GM15510 (cell line): ENCODE results near the gene RPS28.

ENCODE experiments used
- POLR2A ChIP-seq: IDR thresholded peaks from 3 replicates; pipeline ENCODE4 v1.6.1; 2011; ENCODE audit warnings: borderline replicate concordance; ENCODE audit not compliant: insufficient read length; ENCODE audit errors: extremely low read depth

The RPS28 gene

DNA sequence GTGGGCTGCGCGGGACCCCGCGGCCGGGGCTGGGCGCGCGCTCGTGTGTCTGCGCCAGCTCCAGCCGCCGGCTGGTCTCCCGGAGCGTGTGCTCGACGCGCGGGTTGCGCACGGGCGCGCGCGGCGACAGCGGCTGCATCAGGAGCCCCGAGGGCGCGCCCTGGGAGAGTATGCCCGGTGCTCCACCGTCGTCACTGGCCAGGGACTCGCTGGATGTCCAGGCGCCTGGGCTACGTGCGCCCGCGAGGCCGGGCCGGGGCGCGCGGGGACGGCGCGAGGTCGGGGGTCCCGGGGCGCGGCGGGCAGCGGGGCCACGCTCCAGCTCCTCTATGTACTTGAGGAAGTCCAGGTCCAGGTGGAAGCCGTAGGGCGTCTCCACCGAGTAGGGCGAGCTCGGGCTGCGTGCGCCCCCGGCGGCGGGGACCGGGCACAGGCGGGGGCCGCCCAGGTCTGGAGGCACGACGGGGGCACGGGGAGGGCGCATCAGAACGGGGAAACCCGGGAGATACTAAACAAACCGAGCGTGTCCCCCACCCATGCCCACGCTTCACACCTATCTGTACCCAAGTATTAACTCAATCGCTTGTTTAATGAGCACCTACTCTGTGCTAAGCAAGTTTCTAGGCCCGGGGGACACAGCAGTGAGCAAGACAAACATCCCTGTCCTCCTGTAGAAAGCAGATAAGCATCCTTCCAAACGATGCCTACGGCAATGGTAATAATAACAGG is 14.2 kb downstream of the RPS28 start:
- TF ChIP-seq POLR2A, result no peak

DNA sequence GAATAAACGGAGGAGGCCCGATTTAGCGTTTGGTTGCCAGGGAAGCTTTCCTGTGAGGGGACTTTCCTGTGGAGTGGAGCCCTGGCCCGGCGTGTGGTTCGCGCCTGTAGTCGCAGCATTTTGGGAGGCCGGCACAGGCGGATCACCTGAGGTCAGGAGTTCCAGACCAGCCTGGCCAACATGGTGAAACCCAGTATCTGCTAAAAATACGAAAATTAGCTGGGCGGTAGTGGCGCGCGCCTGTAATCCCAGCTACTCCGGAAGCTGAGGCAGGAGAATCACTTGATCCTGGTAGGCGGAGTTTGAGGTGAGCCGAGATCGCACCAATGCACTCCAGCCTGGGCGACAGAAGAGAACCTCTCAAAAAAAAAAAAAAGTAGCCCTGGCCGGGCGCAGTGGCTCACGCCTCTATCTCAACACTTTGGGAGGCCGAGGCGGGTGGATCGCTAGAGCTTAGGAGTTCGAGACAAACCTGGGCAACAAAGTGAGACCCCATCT is 14.8 kb downstream of the RPS28 start:
- no peak for TF ChIP-seq POLR2A

DNA sequence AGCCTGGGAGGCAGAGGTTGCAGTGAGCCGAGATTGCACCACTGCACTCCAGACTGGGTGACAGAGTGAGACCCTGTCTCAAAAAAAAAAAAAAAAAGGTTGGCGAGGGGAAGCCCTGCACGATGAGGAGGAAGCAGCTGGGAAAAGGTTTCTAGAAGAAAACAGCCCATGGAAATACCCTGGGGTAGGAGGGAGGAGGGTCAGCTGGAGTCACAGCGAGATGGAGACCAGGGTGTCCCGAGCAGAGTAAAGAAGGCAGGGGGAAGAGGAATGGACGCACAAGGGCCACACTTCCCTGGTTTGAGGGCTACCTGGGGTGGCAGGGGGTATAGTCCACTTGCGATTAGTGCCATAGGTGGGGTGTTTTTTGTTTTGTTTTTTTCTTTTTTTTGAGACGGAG is 15.4 kb downstream of the RPS28 start:
- no peak for TF ChIP-seq POLR2A

DNA sequence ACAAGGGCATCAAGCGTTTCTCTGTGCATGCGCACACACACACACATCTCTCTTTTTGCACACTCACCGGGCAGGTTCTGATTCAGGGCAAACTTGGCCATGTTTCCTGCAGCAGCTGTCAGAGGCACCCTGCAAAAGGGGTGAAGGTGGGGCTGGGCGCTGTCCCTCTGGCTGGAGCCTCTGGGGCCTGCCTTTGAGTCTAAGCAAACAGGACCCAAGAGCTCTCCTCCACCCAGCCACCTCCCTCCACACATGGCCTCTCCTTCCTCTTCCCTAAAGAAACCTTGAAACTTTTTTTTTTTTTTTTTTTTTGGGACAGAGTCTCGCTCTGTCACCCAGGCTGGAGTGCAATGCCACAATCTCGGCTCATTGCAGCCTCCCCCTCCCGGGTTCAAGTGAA is 16.4 kb downstream of the RPS28 start:
- TF ChIP-seq POLR2A, result no peak

DNA sequence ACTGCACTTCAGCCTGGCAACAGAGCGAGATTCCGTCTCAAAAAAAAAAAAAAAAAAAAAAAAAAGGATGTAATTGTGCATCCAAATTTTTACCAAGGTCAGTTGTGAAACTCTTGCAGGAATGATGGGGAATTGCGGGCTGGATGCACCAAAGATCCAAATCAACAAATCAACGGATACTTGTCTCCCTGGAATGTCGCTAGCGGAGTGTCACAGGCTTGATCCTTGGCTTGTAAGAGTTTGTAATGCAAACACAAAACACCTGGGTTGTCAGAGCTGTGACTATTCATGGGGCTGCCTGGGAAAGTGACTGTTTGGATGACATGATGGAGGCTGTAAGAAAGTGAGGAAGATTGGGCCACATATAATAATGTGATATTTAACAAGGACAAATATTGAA is 17.5 kb downstream of the RPS28 start:
- TF ChIP-seq POLR2A, result no peak

DNA sequence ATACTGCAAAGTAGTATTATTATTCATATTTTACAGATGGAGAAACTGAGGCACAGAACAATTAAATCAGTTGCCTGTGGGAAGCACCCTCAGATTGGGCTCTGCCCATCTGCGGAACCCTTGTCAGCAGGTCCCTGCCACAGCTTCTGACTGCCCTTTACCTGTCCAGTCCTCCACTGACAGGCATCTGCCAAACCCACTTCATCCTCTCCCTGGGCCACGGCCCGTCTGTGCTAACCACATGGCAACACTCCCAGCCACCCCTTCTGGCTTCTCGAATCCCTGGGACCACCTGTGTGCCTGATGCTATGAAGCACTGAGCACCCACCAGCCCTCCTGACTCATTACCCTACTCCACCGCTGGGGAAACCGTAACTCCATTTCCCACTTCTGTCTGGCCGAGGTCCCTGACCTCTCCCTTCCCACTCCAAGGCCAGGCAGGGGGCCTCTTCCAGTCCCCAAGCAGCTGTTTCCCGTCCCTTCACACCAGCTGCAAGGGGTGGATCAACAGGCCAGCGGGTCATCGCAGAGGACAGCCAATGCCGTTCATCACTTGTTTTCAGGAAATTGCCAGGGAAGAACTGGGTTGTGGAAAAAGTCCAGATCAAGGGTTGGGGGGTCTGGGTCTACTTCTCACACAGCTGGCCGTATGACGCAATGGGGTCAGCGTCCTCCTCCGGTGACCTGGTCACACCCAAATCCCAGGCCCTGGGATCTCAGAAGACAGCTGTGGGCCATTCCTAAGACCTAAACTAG is 19.2 kb downstream of the RPS28 start:
- TF ChIP-seq POLR2A, result no peak

DNA sequence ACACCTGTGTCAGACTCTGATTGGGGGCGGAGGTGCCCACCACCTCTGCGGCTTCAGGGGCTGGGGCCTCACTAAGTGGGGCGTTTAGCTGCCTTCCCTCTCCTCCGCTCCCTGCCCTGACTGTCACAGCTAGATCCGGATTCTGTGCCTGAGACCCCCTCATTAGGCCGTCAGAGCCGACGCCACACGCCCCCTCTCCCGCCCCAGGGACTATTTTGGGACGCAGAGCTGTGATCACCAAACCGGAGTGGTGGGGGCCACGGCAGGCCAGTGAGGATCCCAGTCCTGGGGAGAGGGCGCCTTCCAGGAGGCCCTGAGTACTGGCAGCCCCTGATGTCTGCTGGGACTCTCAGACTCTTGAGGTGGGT is 21.0 kb downstream of the RPS28 start:
- TF ChIP-seq POLR2A, result no peak

DNA sequence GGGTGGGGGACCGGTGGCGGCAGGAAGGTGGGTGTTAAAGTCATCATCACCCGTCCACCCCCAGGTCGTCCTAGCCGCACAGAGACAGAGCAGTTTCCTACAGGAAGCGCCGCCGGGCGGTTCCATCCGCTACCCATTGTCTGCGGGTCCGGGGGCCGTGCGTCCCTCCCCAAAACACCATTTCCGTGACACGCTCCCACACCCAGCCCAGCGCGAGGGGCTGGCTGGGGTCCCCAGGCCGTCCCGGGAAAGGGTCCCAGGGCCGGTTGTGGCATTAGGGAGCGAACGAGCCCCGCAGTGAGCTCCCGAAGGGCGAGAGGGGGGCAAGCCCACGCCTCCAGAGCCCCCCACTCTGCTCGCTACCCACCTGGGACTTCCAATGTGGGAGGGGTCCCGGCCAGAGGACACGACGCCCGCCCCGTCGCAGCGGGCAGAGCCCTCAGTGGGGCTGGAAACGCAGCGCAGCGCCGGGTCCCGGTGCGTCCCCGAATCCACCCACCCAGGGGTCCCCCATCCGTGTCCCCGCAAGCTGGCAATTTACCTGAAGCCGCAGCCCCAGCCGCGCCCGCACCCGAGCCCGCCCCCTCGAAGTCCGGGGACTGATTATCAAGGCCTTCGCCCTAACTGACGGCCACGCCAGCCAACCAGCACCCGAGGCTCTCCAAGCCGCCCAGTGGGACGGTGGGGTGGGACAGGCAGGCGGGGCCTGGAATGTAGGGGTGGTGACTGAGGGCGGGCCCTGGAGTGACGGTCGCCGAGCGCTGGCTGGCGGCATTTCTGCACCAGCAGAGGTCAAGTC is 21.6 kb downstream of the RPS28 start, which contains the start of gene KANK3:
KANK3 (minus strand) TSS at position 579 of the 799 bp plus-strand sequence. CDS start 5,434 bp downstream, outside the sequence.
- TF ChIP-seq POLR2A, result no peak

DNA sequence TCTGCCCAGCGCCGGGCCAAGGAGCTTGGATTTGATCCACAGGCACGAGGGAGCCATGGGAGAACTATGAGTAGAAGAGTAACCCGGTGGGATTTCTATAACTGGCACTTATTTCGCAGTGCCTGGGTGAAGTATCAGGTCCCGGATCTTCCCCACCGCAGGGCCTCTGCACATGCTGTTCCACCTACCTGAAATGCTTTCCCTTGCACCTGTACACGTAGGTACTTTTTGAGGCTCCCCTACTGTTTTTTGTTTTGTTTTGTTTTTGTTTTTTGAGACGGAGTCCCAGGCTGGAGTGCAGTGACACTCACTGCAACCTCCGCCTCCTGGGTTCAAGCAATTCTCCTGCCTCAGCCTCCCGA is 22.2 kb downstream of the RPS28 start:
- no peak for TF ChIP-seq POLR2A

DNA sequence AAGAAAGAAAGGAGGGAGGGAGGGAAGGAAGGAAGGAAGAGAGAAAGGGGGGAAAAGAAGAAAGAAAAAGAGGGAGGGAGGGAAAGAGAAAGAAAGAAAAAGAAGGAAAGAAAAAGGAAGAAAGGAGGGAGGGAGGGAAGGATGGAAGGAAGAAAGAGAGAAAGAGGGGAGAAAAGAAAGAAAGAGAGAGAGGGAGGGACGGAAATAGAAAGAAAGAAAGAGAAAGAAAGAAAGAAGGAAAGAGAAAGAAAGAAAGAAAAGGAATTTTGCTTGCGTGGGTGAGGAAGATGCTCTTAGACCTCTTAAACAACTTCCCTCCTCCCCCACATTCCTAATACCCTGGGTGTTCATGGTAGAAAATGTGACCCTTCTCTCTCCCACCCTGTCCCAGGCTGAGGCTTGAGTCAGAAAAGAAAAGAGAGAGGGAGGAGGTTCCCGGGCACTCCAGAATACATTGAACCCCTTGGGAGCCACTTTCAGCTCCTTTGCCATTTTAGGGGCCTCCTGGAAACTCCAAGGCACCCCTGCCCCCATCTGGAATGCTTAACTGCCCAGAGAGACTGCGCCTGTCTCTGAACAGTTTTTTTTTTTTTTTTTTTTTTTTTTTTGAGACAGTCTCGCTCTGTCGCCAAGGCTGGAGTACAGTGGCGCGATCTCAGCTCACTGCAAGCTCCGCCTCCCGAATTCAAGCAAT is 31.0 kb downstream of the RPS28 start:
- no peak for TF ChIP-seq POLR2A

DNA sequence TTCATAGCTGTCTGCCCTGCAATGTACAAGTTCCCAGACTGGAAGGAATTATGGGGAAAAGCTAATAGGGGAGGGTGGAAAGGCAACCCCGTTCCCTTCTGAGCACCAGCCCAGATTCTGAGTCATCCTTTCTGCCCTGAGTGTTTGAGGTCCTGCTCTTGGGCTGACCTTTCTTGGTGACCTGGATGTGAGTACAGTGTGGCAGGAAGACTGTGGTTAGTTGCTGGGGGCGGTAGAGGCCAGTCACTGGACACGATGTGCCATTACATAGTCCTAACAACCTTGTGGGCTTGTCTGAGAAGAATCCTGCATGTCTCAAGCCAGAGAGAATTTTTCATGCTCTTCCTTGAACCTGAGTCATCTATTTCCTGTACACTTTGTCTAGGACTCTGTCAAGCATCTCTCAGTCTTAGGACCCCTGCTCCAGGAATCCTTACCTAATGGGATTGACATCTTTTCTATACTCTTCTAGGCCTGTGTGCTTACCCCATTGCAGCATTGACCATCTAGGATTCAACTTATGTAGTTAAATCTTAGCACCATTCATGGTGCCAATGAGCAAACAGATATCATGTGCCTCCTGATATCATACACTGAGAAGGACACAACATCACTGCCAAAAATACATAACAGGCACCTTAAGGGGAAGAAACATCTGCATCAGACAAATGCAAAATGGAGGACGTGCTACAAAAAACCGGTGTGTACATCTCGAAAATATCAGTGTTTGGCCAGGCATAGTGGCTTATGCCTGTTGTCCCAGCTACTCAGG is 34.5 kb downstream of the RPS28 start:
- TF ChIP-seq POLR2A, result no peak

DNA sequence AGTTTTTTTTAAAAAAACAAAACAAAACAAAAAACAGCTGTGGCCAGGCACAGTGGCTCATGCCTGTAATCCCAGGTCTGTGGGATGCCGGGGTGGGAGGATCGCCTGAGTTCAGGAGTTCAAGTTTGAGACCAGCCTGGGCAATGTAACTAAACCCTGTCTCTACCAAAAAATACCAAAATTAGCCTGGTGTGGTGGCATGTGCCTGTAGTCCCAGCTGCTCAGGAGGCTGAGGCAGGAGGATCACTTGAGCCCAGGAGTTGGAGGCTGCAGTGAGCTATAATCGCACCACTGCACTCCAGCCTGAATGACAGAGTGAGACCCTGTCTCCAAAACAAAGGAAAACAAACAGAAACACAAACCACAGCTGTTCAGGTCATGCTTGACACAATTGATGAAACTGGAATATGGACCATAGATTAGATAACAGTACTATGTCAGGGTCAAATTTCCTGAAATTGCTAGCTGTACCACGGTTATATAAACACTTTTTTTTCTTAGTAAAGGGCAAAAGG is 35.8 kb downstream of the RPS28 start:
- no peak for TF ChIP-seq POLR2A

DNA sequence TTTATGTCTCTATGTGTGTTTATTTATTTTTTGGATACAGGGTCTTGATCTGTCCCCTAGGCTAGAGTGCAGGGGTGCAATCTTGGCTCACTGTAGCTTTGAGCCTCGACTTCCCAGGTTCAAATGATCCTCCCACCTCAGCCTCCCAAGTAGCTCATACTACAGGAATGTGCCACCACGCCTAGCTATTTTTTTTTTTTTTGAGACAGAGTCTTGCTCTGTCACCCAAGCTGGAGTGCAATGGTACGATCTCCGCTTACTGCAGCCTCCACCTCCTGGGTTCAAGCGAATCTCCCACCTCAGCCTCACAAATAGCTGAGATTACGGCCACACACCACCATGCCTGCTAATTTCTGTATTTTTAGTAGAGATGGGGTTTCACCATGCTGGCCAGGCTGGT is 37.7 kb downstream of the RPS28 start:
- TF ChIP-seq POLR2A, result no peak

DNA sequence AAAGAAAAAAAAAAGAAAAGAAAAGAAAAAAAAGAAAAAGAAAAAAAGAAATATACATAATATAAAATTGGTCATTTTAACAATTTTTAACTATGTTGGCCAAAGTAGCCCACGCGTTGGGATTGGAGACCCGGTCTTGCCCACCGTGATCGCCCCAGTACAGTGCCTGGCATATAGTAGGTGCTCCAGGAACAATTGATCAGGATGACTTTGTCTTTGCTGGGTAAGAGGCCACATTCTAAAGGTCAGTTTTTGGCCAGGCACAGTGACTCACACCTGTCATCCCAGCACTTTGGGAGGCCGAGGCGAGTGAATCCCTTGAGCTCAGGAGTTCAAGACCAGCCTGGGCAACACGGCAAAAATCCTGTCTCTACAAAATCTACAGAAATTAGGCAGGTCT is 38.9 kb downstream of the RPS28 start:
- no peak for TF ChIP-seq POLR2A
